Chondrocyte (in vitro differentiated cells): ENCODE data around the gene ZACN. TPM values are rescaled to one million over a fixed set of nuclear protein-coding genes. Genes with fewer than 3 reads are reported as not detected.
"Not testable (repeated sequence)": the region's sequence is repeated elsewhere in the genome, so short reads cannot be mapped to it uniquely, and the experiment has no call there.

Source experiments
- DNase-seq: peaks from one replicate; pipeline ENCODE4 v3.0.0; 2021; ENCODE audit warnings: mixed read lengths, low spot score
- H3K27ac Mint-ChIP-seq: one replicate; pipeline ENCODE4 v1.8.0; 2021; ENCODE audit warnings: mild to moderate bottlenecking, moderate library complexity, mixed read lengths; ENCODE audit not compliant: unreplicated experiment
- H3K27me3 Mint-ChIP-seq: 2 replicates; pipeline ENCODE4 v1.8.0; 2021; ENCODE audit warnings: low read depth, mixed read lengths
- H3K36me3 Mint-ChIP-seq: 2 replicates; pipeline ENCODE4 v1.8.0; 2021; ENCODE audit warnings: low read depth, mixed read lengths
- H3K4me1 Mint-ChIP-seq: 2 replicates; pipeline ENCODE4 v1.8.0; 2021; ENCODE audit warnings: low read depth, mild to moderate bottlenecking, mixed read lengths
- H3K4me3 Mint-ChIP-seq: one replicate; pipeline ENCODE4 v1.8.0; 2021; ENCODE audit warnings: mild to moderate bottlenecking, moderate library complexity, mixed read lengths; ENCODE audit not compliant: unreplicated experiment
- H3K9me3 Mint-ChIP-seq: 2 replicates; pipeline ENCODE4 v1.8.0; 2021; ENCODE audit warnings: low read depth, mixed read lengths
- CTCF ChIP-seq: fragments of 200-600 bp; sonication (generic); IDR thresholded peaks from 2 replicates; pipeline ENCODE4 v1.5.0; 2021; ENCODE audit warnings: antibody characterized with exemption, mild to moderate bottlenecking, moderate library complexity
- total RNA-seq: library from RNA; stranded (reverse); gene quantifications from 3 replicates; pipeline ENCODE4 v1.2.1, GENCODE V29; 2021

The ZACN gene
- total RNA-seq, 1 donor from 2014 or later, result not detected

- DNase-seq, result no peak
- TF ChIP-seq CTCF, result no peak
- Mint-ChIP-seq H3K36me3 (peaks cover 25% of the 10 kb centered on the region), H3K27ac (no peak overlapping the region), H3K9me3 (no peaks in the 10 kb centered on the region), H3K4me3 (no peak overlapping the region), H3K27me3 (no peaks in the 10 kb centered on the region), H3K4me1 (peaks cover 5% of the 10 kb centered on the region)
Measured at GRCh38 chr17:76036497-76037261, 42.3 kb upstream of the ZACN start.

GRCh38 chr17:76038050-76038449 lies 40.9 kb upstream of the ZACN start:
- Mint-ChIP-seq H3K9me3 (no peaks in the 10 kb centered on the region), H3K27me3 (no peaks in the 10 kb centered on the region), H3K4me3 (no peak overlapping the region), H3K36me3 (peaks cover 25% of the 10 kb centered on the region), H3K27ac (no peak overlapping the region), H3K4me1 (peaks cover 5% of the 10 kb centered on the region)
- TF ChIP-seq CTCF, result no peak
- no peak for DNase-seq

GRCh38 chr17:76039121-76039520 lies 39.9 kb upstream of the ZACN start:
- peaks cover 34% of the 10 kb centered on the region for H3K36me3 Mint-ChIP-seq
- H3K4me3 Mint-ChIP-seq, result no peak overlapping the region
- no peaks in the 10 kb centered on the region for H3K9me3 Mint-ChIP-seq
- no peaks in the 10 kb centered on the region for H3K27me3 Mint-ChIP-seq
- H3K4me1 Mint-ChIP-seq, result peaks cover 5% of the 10 kb centered on the region
- no peak for DNase-seq
- H3K27ac Mint-ChIP-seq, result no peak overlapping the region
- TF ChIP-seq CTCF, result no peak

GRCh38 chr17:76040376-76040775 lies 38.6 kb upstream of the ZACN start:
- Mint-ChIP-seq H3K9me3 (no peaks in the 10 kb centered on the region), H3K27me3 (no peaks in the 10 kb centered on the region), H3K36me3 (peaks cover 45% of the 10 kb centered on the region)

GRCh38 chr17:76042868-76043267 lies 36.1 kb upstream of the ZACN start:
- not testable (repeated sequence) for H3K4me1 Mint-ChIP-seq, H3K9me3 Mint-ChIP-seq, DNase-seq, H3K4me3 Mint-ChIP-seq, H3K27ac Mint-ChIP-seq, H3K27me3 Mint-ChIP-seq
- peaks cover 55% of the 10 kb centered on the region for H3K36me3 Mint-ChIP-seq

More at GRCh38 chr17:76040376-76040775, 38.6 kb upstream of the ZACN start:
- Mint-ChIP-seq H3K4me3 (no peak overlapping the region), H3K27ac (no peak overlapping the region), H3K4me1 (no peaks in the 10 kb centered on the region)
- DNase-seq, result no peak
- no peak for TF ChIP-seq CTCF

- H3K27me3 Mint-ChIP-seq, H3K4me3 Mint-ChIP-seq, H3K27ac Mint-ChIP-seq, H3K9me3 Mint-ChIP-seq, DNase-seq, H3K4me1 Mint-ChIP-seq: not testable (repeated sequence)
- peaks cover 57% of the 10 kb centered on the region for H3K36me3 Mint-ChIP-seq
Measured at GRCh38 chr17:76044475-76045007, 34.4 kb upstream of the ZACN start.
